HCT116 (cell line): ENCODE results near the gene HS3ST2. TPM values are rescaled to one million over a fixed set of nuclear protein-coding genes. Genes with fewer than 3 reads are reported as not detected.

ENCODE experiments used
- ATAC-seq: fragments of 200-7000 bp; cut with Tn5 transposase; 2 replicates; pipeline ENCODE4 v1.9.1; 2020; ENCODE audit warnings: mild to moderate bottlenecking, moderate library complexity
- BruUV-seq: library from RNA; stranded (reverse); fragments of 400-500 nt; replicated peaks from 2 replicates; lab custom pipeline; 2021; lab: Mats Ljungman, UMichigan
- CTCF ChIA-PET: fragments of 300-600 bp; sonication (Branson Sonifier 250); formaldehyde crosslinking; loops from one replicate; lab custom pipeline; 2021; ENCODE audit warnings: antibody characterized with exemption; lab: Charles Lee
- POLR2A ChIA-PET: fragments of 300-600, 350-600 bp; sonication (Branson Sonifier 250); formaldehyde crosslinking; loops from one replicate; lab custom pipeline; 2021; ENCODE audit warnings: antibody characterized with exemption; lab: Charles Lee
- RAD21 ChIA-PET, 2 experiments: fragments of 300-600 bp; sonication (Branson Sonifier 250); formaldehyde crosslinking; loops; one replicate each; lab custom pipeline; 2023; ENCODE audit warnings: low total read pairs in 2 of 2; ENCODE audit not compliant: uncharacterized antibody in 2 of 2, unreplicated experiment in 2 of 2, low non-redundant PET in 1 of 2; lab: Charles Lee
- DNase-seq: peaks from one replicate; pipeline ENCODE4 v3.0.0-alpha.2; 2010; ENCODE audit warnings: low read depth, low spot score
- H2AFZ ChIP-seq: fragments of 200-600 bp; shearing (Covaris generic), sonication (generic); 2 replicates; pipeline ENCODE4 v1.6.1; 2017; ENCODE audit warnings: low read depth, mixed run types, mixed read lengths, antibody characterized with exemption, low read length; ENCODE audit not compliant: poor library complexity, severe bottlenecking
- H3K27ac ChIP-seq: 2 replicates; pipeline ENCODE4 v1.5.1; 2012; ENCODE audit warnings: low read depth, low read length
- H3K27me3 ChIP-seq: fragments of 200-600 bp; sonication (generic); 2 replicates; pipeline ENCODE4 v1.6.1; 2016; ENCODE audit warnings: mixed run types, low read length, mixed read lengths; ENCODE audit not compliant: insufficient read depth
- H3K36me3 ChIP-seq, 2 experiments: fragments of 200-500 bp in 1 of 2; fragments of 200-600 bp in 1 of 2; sonication (Bioruptor generic) in 1 of 2; sonication (generic) in 1 of 2; 2 replicates each; pipeline versions ENCODE4 v1.5.1 to v1.6.1; 2014 to 2016; ENCODE audit warnings: low read length in 2 of 2, inconsistent platforms in 1 of 2, mixed read lengths in 1 of 2, mixed run types in 1 of 2; ENCODE audit not compliant: insufficient read depth in 2 of 2, control insufficient read depth in 1 of 2
- H3K4me1 ChIP-seq, 2 experiments: fragments of 200-600 bp in 1 of 2; sonication (generic) in 1 of 2; 2 replicates each; pipeline versions ENCODE4 v1.5.1 to v1.6.1; 2012 to 2017; ENCODE audit warnings: low read length in 2 of 2, inconsistent platforms in 1 of 2, mild to moderate bottlenecking in 1 of 2, mixed read lengths in 1 of 2, mixed run types in 1 of 2, moderate library complexity in 1 of 2; ENCODE audit not compliant: insufficient read depth in 2 of 2, control insufficient read depth in 1 of 2
- H3K4me2 ChIP-seq: fragments of 200-600 bp; sonication (generic); 2 replicates; pipeline ENCODE4 v1.6.1; 2017; ENCODE audit warnings: mixed run types, low read length, mixed read lengths
- H3K4me3 ChIP-seq, 2 experiments: fragments of 200-600 bp in 1 of 2; sonication (generic) in 1 of 2; replicated peaks in 1 of 2; 2 replicates each; pipeline ENCODE4 v1.5.1; 2011 to 2016; ENCODE audit warnings: low read length in 2 of 2, control low read depth in 1 of 2, low read depth in 1 of 2, mild to moderate bottlenecking in 1 of 2, mixed read lengths in 1 of 2, mixed run types in 1 of 2
- H3K79me2 ChIP-seq: fragments of 200-600 bp; sonication (generic); 2 replicates; pipeline ENCODE4 v1.6.1; 2017; ENCODE audit warnings: mild to moderate bottlenecking, mixed run types, low read length, moderate library complexity, mixed read lengths; ENCODE audit not compliant: insufficient read depth
- H3K9ac ChIP-seq: fragments of 200-600 bp; sonication (generic); 2 replicates; pipeline ENCODE4 v1.6.1; 2016; ENCODE audit warnings: low read length, mixed read lengths
- H3K9me2 ChIP-seq: fragments of 200-600 bp; sonication (generic), shearing (Covaris generic); 2 replicates; pipeline ENCODE4 v1.6.1; 2017; ENCODE audit warnings: mixed run types, mild to moderate bottlenecking, moderate library complexity; ENCODE audit not compliant: insufficient read depth
- H3K9me3 ChIP-seq, 2 experiments: fragments of 200-500 bp in 1 of 2; fragments of 200-600 bp in 1 of 2; sonication (Bioruptor generic) in 1 of 2; sonication (generic) in 1 of 2; 2 replicates each; pipeline ENCODE4 v1.6.1; 2014 to 2017; ENCODE audit warnings: low read length in 2 of 2, mixed read lengths in 2 of 2, inconsistent platforms in 1 of 2, low read depth in 1 of 2, mild to moderate bottlenecking in 1 of 2, mixed run types in 1 of 2, moderate library complexity in 1 of 2; ENCODE audit not compliant: control insufficient read depth in 1 of 2, insufficient read depth in 1 of 2
- H4K20me1 ChIP-seq: fragments of 200-600 bp; sonication (generic), shearing (Covaris generic); 2 replicates; pipeline ENCODE4 v1.6.1; 2017; ENCODE audit warnings: mixed run types, mild to moderate bottlenecking, moderate library complexity; ENCODE audit not compliant: insufficient read depth
- CBX3 ChIP-seq: IDR thresholded peaks from 2 replicates; pipeline ENCODE4 v1.6.1; 2012; ENCODE audit warnings: low read depth
- CEBPB ChIP-seq: IDR thresholded peaks from 2 replicates; pipeline ENCODE4 v1.6.1; 2012; ENCODE audit warnings: low read depth
- CTCF ChIP-seq, 3 experiments: fragments of 200-600 bp in 1 of 3; sonication (generic) in 1 of 3; IDR thresholded peaks in 2 of 3; conservative IDR thresholded peaks in 1 of 3; 2 replicates each; pipeline ENCODE4 v1.5.1; 2012 to 2017; ENCODE audit warnings: low read depth in 2 of 3, low read length in 2 of 3, antibody characterized with exemption in 1 of 3, borderline replicate concordance in 1 of 3, control low read depth in 1 of 3, mild to moderate bottlenecking in 1 of 3, mixed read lengths in 1 of 3, mixed run types in 1 of 3, moderate library complexity in 1 of 3; ENCODE audit not compliant: insufficient read depth in 1 of 3
- ELF1 ChIP-seq: IDR thresholded peaks from 2 replicates; pipeline ENCODE4 v1.6.1; 2012; ENCODE audit warnings: low read depth, borderline replicate concordance
- EZH2 ChIP-seq: fragments of 200-600 bp; sonication (generic); IDR thresholded peaks from 2 replicates; pipeline ENCODE4 v1.6.1; 2017; ENCODE audit warnings: antibody characterized with exemption, mixed run types
- EZH2phosphoT487 ChIP-seq: fragments of 200-600 bp; IDR thresholded peaks from 2 replicates; pipeline ENCODE4 v1.6.1; 2018; ENCODE audit warnings: antibody characterized with exemption, borderline replicate concordance
- FOSL1 ChIP-seq: IDR thresholded peaks from 2 replicates; pipeline ENCODE4 v1.6.1; 2012; ENCODE audit warnings: low read depth
- MAX ChIP-seq: IDR thresholded peaks from 2 replicates; pipeline ENCODE4 v1.6.1; 2012
- POLR2AphosphoS5 ChIP-seq: IDR thresholded peaks from 2 replicates; pipeline ENCODE4 v1.6.1; 2011; ENCODE audit warnings: mild to moderate bottlenecking, low read depth, low read length, moderate library complexity
- RAD21 ChIP-seq: IDR thresholded peaks from 2 replicates; pipeline ENCODE4 v1.6.1; 2012; ENCODE audit warnings: low read depth, mild to moderate bottlenecking
- REST ChIP-seq: IDR thresholded peaks from 2 replicates; pipeline ENCODE4 v1.6.1; 2012; ENCODE audit warnings: low read depth
- SRF ChIP-seq: IDR thresholded peaks from 2 replicates; pipeline ENCODE4 v1.6.1; 2012; ENCODE audit warnings: low read depth
- TCF7L2 ChIP-seq: IDR thresholded peaks from 2 replicates; pipeline ENCODE4 v1.7.0; 2011; ENCODE audit warnings: borderline replicate concordance, inconsistent platforms; ENCODE audit not compliant: insufficient read depth, insufficient read length; ENCODE audit errors: extremely low read depth
- YY1 ChIP-seq: IDR thresholded peaks from 2 replicates; pipeline ENCODE4 v1.6.1; 2011; ENCODE audit warnings: low read length, low read depth, moderate library complexity, mild to moderate bottlenecking; ENCODE audit not compliant: insufficient replicate concordance; ENCODE audit errors: extremely low read depth
- ZFX ChIP-seq: fragments of 450-650 bp; IDR thresholded peaks from 2 replicates; pipeline ENCODE4 v1.6.1; 2017
- ZNF274 ChIP-seq: fragments of 200-500 bp; sonication (Bioruptor generic); IDR thresholded peaks from 2 replicates; pipeline ENCODE4 v1.6.1; 2014; ENCODE audit warnings: mild to moderate bottlenecking, low read depth, low read length, inconsistent platforms
- intact Hi-C: fragments of 100-400 bp; cut with micrococcal nuclease; formaldehyde crosslinking; loops from 2 replicates; pipeline ENCODE4 v1.10.0; 2022
- total RNA-seq: library from RNA; stranded (reverse); gene quantifications from one replicate; pipeline ENCODE4 v1.2.1, GENCODE V29; 2021; ENCODE audit not compliant: unreplicated experiment

HS3ST2 gene
- total RNA-seq, 1 experiment from 2014 or later = not detected

GRCh38 chr16:22882981-22883380 lies 69.0 kb downstream of the HS3ST2 start:
- ATAC-seq = no peak
- CTCF ChIA-PET = interaction anchor here (0.6 kb wide), 1 partner anchor 16 kb away, joined by 3 read pairs; no protein-coding TSS in a partner anchor
- no peak for DNase-seq
- no TSS peak for BruUV-seq
- H3K27ac ChIP-seq = no peak overlapping the region
- no peaks in the 10 kb centered on the region for H3K4me1 ChIP-seq
- no peak overlapping the region for H2AFZ ChIP-seq
- no peaks in the 10 kb centered on the region for H3K36me3 ChIP-seq
- no peak overlapping the region for H3K9ac ChIP-seq
- no peak for TF ChIP-seq ZFX
- no peak for TF ChIP-seq CBX3
- TF ChIP-seq RAD21 = no peak
- TF ChIP-seq, all 23 proteins: peak for 0
- POLR2A ChIA-PET = no interaction called here
- Histone ChIP-seq H3K9me3 (no peaks in the 10 kb centered on the region), H3K9me2 (no peaks in the 10 kb centered on the region), H3K27me3 (peaks cover 61% of the 10 kb centered on the region), H3K4me2 (no peak overlapping the region), H4K20me1 (no peaks in the 10 kb centered on the region), H3K4me3 (no peak overlapping the region), H3K79me2 (no peaks in the 10 kb centered on the region)
- RAD21 ChIA-PET = no interaction called here
- intact Hi-C loops = no loop called here

- Histone ChIP-seq H3K27ac (no peak overlapping the region), H3K9me3 (no peaks in the 10 kb centered on the region), H3K36me3 (no peaks in the 10 kb centered on the region), H3K79me2 (no peaks in the 10 kb centered on the region), H3K4me3 (no peak overlapping the region), H3K4me2 (no peak overlapping the region), H3K9ac (no peak overlapping the region), H3K9me2 (no peaks in the 10 kb centered on the region), H2AFZ (no peak overlapping the region), H4K20me1 (no peaks in the 10 kb centered on the region), H3K27me3 (peaks cover 49% of the 10 kb centered on the region), H3K4me1 (no peaks in the 10 kb centered on the region)
- ChIA-PET POLR2A (no interaction called here), CTCF (no interaction called here), RAD21 (no interaction called here)
- intact Hi-C loops = no loop called here
- ATAC-seq (no peak), DNase-seq (no peak)
- BruUV-seq = no TSS peak
- TF ChIP-seq CTCF (IDR thresholded peaks at IDR 0.05 in 2 of 3, conservative IDR thresholded peaks at IDR 0.05 in 1 of 3; ENCODE audit: borderline replicate concordance in 1 of 3, insufficient read depth in 1 of 3, low read depth in 2 of 3, low read length in 2 of 3) = no peak
- no peak for TF ChIP-seq RAD21
- TF ChIP-seq SRF = no peak
- TF ChIP-seq ELF1 = no peak
- no peak for TF ChIP-seq POLR2AphosphoS5
- TF ChIP-seq YY1 = no peak
- no peak for TF ChIP-seq EZH2phosphoT487
- no peak for TF ChIP-seq TCF7L2
- TF ChIP-seq CEBPB = no peak
- TF ChIP-seq ZNF274 = no peak
- TF ChIP-seq MAX = no peak
- no peak for TF ChIP-seq ZFX
- no peak for TF ChIP-seq EZH2
- no peak for TF ChIP-seq REST
- no peak for TF ChIP-seq FOSL1
These were observed 72.0 kb downstream of the HS3ST2 start for GRCh38 chr16:22885951-22886350.
